ENCODE results near the gene KCNK2. TPM values are rescaled to one million over a fixed set of nuclear protein-coding genes. Genes with fewer than 3 reads are reported as not detected.

Gene KCNK2
- total RNA-seq, 1 experiment from 2014 or later, result 0.44 TPM

DNA sequence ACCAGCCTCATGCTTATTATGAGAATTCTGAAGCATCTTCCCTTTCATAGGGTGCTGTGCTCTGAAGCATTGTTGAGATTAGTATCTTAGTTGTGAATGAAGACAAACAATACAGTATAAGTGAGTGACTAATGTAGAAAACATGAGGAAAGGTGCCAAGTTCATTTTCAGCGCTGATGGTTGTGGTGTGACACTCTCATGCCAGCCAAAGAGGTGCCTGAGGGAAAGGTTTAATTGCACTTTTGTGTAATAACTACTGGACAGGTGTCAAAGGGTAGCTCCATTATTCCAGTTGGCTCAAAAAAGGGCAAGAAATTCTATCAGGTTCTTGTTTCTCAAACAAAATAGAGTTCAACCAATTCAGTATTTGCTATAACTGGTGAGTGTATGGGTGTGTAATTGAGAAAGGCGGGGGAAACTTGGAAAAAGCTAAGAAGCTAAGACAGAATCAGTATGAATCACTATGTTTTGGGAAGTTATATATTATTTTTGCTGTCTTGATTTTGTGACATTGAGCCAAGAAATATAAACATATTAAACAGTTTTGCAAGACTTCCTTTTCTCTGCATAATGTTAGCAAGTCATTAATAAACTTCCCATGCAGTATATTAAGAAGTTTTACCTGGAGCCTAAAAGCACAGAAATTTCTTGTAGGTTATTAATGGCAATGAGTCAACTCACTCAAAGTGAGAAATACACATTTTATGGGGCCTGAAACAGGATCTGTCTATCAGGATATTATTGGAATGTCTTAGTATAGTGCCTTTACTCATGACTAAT is 31.8 kb downstream of the KCNK2 start:
- no peak overlapping the region for H3K56ac ChIP-seq (ENCODE audit: insufficient read length, low read depth, low read length)
- no peak overlapping the region for H2BK20ac ChIP-seq (ENCODE audit: low read depth, low read length, poor library complexity, severe bottlenecking)
- H4K20me1 ChIP-seq (ENCODE audit: control insufficient read depth, insufficient read depth, insufficient read length), result no peaks in the 10 kb centered on the region
- H3T11ph ChIP-seq (ENCODE audit: low read length), result no peak overlapping the region
- H3K23ac ChIP-seq (ENCODE audit: insufficient read length, low read depth, low read length), result no peak overlapping the region
- no peak overlapping the region for H2BK12ac ChIP-seq (ENCODE audit: insufficient read length, low read depth, low read length)
- Mint-ChIP-seq H3K36me3 (ENCODE audit: insufficient read depth in 1 of 3, low read depth in 3 of 3) (no peaks in the 10 kb centered on the region), H3K27me3 (ENCODE audit: low read depth) (no peaks in the 10 kb centered on the region), H3K4me3 (no peak overlapping the region), H3K27ac (no peak overlapping the region), H3K4me1 (no peaks in the 10 kb centered on the region), H3K9me3 (no peaks in the 10 kb centered on the region)
- no peak overlapping the region for H2AFZ ChIP-seq (ENCODE audit: low read length)
- no peak overlapping the region for H2BK5ac ChIP-seq (ENCODE audit: insufficient read length, low read length)
- no peak overlapping the region for H2BK120ac ChIP-seq (ENCODE audit: low read depth, low read length, poor library complexity, severe bottlenecking)
- no peaks in the 10 kb centered on the region for H3K9me3 ChIP-seq (ENCODE audit: control insufficient read depth, low read depth, low read length)
- H4K5ac ChIP-seq (ENCODE audit: insufficient read length, low read depth, low read length), result no peak overlapping the region
- H3K27me3 ChIP-seq (ENCODE audit: insufficient read depth, low read length), result no peaks in the 10 kb centered on the region
- no peak overlapping the region for H3K4me2 ChIP-seq (ENCODE audit: insufficient read depth, insufficient read length, low read length)
- H3K27ac ChIP-seq (ENCODE audit: insufficient read length, low read depth, low read length), result no peak overlapping the region
- no peak for DNase-seq
- TF ChIP-seq, protein P1, sequence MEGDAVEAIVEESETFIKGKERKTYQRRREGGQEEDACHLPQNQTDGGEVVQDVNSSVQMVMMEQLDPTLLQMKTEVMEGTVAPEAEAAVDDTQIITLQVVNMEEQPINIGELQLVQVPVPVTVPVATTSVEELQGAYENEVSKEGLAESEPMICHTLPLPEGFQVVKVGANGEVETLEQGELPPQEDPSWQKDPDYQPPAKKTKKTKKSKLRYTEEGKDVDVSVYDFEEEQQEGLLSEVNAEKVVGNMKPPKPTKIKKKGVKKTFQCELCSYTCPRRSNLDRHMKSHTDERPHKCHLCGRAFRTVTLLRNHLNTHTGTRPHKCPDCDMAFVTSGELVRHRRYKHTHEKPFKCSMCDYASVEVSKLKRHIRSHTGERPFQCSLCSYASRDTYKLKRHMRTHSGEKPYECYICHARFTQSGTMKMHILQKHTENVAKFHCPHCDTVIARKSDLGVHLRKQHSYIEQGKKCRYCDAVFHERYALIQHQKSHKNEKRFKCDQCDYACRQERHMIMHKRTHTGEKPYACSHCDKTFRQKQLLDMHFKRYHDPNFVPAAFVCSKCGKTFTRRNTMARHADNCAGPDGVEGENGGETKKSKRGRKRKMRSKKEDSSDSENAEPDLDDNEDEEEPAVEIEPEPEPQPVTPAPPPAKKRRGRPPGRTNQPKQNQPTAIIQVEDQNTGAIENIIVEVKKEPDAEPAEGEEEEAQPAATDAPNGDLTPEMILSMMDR (conservative IDR thresholded peaks at IDR 0.05), result no peak
- no peak overlapping the region for H3K9ac ChIP-seq (ENCODE audit: extremely low read depth, insufficient read length, low read length)
- no peak overlapping the region for H4K91ac ChIP-seq (ENCODE audit: insufficient read length, low read depth, low read length)
- no peak overlapping the region for H3K14ac ChIP-seq (ENCODE audit: insufficient read depth, low read length)
- no peak overlapping the region for H3K4ac ChIP-seq (ENCODE audit: low read depth, low read length)
- H3K23me2 ChIP-seq (ENCODE audit: insufficient read length, low read depth, low read length, poor library complexity, severe bottlenecking), result no peaks in the 10 kb centered on the region
- no peaks in the 10 kb centered on the region for H3K79me1 ChIP-seq (ENCODE audit: insufficient read depth, low read depth, low read length, poor library complexity, severe bottlenecking)
- no peak overlapping the region for H4K8ac ChIP-seq (replicated peaks; ENCODE audit: insufficient read length, low read depth, low read length)
- no peak overlapping the region for H3K18ac ChIP-seq (ENCODE audit: insufficient read length, low read depth, low read length)
- WGBS (ENCODE audit: extremely low coverage, insufficient read length, low lambda C conversion rate), result no CpG with 5 or more reads among the region's 2 CpGs
- H2AK5ac ChIP-seq (ENCODE audit: insufficient read length, low read length), result no peak overlapping the region
- H2BK15ac ChIP-seq (ENCODE audit: low read depth, low read length), result no peak overlapping the region
- no peaks in the 10 kb centered on the region for H3K79me2 ChIP-seq (ENCODE audit: insufficient read depth, low read length)
- H3K4me1 ChIP-seq (ENCODE audit: insufficient read depth, low read length), result no peaks in the 10 kb centered on the region
